GM18498 (cell line): ENCODE data around the gene DNAJB1.
"Not testable (repeated sequence)": the region's sequence is repeated elsewhere in the genome, so short reads cannot be mapped to it uniquely, and the experiment has no call there.

Experiments
- ATAC-seq: cut with Tn5 transposase; IDR thresholded peaks from one replicate; pipeline ENCODE4 v1.9.1; 2021; ENCODE audit warnings: mild to moderate bottlenecking, moderate library complexity; ENCODE audit not compliant: unreplicated experiment

DNAJB1 gene

DNA sequence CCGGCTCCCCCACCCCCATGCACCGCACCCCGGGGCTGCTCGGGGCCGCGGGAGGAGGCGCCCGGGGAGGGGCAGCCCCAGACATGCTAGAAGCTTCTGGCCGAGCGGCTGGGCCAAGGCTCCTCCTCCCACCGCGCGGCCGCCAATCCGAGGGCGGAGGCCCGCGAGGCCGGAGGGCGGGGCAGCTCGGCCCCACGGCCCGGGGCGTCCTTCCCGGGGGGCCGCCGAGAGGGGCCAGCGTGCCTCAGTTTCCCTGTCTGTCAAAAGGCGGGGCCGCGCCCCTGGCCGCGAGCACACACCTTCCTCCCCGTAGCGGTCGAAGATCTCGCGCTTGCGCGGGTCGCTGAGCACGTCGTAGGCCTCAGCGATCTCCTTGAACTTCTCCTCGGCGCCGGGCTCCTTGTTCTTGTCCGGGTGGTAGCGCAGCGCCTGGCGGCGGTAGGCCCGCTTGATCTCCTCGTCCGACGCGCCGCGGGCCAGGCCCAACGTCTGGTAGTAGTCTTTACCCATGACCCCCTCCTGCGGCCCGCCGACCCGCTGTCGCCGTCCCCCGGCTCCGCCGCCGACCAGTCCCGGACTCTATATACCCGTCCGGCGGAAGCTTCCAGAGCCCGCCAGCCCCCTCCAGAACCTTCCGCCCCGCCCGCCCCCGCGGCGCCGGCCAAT, at the start of gene DNAJB1:
Gene DNAJB1, minus strand, starts transcription at position 558 of the 666 bp plus-strand sequence. Its CDS starts 48 bp downstream, at position 510.
- peak; percentile 75 for ATAC-seq

DNA sequence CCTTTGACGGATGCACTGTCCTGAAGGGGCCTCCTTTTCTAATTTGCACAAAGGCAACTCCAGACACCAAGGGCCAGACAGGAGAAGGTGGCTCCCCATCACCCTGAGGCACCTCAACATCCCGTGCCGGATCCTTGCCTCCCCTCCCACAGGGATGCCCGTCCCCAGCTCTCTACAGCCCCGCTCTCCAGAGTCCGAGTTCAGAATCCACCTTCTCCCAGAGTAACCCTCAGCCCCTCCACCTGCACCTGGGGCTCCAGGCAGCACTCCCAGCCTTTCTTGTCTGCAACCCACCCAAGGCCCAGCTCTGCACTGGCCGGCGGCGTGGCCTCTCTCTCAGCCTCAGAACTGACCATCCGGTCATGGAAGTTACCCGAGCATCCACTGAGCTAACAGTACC, 48.9 kb upstream of the DNAJB1 start:
- ATAC-seq, result no peak

DNA sequence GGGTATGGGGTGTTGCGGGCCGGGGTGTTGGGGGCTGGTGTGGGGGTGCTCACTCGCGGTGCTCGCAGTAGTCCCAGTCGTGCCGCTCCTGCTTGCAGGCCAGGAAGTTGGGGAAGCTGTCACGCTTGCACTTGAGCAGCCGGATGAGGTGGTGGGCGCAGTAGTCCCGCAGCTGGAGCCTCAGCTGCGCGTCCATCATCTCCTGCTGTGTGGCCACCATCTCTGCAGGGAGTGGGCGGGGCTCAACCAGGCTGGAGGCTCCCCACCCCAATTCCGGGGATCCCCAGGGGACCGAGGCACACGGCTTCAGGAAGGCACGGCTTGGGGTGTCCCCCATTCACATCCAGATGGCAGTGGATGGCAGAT, 48.5 kb upstream of the DNAJB1 start:
- no peak for ATAC-seq

DNA sequence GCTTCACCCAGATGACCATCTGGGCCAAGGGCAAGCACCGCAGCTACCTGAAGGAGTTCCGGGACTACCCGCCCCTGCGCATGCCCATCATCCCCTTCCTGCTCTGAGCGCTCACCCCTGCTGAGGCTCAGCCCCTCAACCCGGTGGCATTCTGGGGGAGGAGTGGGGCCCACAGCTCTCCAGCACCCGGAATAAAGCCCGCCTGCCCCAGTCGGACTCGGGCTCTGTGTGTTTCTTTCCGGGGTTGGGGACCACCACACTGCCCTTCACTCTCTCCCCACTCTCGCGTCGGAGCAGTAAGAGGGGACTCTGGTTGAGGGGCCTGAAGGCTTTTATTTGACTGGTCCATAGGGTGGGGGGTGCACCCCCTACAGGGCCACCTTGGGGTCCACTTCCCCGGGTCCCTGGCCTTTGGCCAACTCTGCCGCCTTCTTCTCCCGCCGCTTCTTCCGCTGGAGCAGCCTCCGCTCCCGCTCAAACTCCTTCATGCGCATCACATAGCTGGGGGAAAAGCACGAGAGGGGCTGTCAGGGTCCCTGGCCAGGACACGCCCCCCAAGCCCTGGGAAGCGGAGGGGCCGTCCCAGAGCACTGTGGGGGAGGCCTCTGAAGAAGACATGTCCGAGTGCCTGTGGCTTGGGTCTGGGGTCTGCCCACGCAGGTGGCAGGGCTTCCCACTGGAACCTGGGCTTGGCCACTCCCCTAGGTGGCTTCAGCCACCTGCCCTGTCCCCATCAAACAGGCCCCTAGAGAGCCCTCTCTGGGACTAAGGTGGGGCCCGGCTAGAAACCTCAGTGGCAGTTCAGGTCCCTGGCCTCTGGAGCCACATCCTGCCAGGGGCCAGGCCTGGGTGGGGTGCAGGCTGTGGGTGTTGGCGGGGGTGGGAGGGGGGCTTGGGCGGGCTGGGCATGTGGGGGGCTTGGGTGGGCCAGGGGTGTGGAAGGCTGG, 47.8 kb upstream of the DNAJB1 start:
- no peak for ATAC-seq

DNA sequence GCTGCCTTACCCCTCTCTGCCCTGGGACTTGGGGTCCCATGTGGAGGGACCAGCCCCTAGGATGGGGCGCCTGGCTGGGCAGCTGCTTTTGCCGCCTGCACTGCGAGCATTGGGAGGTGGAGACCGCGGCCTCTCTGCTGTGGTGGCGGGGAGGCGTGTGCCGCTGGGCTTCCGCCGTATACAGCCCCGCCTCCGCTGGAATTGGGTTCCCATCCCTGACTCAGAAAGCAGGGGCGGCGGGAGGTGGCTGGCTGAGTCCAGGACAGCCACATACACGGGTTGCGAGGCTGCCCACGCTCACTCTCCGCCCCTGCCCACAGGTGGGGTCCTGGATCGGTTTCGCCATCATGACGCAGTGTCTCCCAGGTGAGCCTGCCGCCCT, 47.1 kb upstream of the DNAJB1 start:
- no peak for ATAC-seq

DNA sequence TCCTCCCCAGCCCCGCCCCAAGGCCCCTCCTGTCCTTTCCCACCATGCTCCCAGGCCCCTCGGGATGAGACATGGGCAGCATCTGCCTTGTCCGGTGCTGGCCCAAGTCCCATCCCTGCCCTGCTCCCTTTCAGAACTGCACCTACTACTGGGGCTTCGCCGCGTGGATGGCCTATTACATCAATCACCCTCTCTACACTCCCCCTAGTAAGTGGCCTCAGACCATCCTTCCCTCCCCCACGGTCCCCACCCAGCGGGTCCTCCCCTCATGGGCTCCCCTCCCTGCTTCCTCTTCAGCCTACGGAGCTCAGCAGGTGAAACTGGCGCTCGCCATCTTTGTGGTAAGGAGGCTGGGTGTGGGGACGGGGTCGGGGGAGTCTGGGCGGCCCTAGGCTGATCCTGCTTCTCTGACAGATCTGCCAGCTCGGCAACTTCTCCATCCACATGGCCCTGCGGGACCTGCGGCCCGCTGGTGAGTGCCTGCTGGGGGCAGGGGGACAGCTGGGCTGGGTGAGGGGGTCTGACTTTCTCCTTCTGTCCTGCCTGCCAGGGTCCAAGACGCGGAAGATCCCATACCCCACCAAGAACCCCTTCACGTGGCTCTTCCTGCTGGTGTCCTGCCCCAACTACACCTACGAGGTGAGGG, 46.6 kb upstream of the DNAJB1 start:
- ATAC-seq, result not testable (repeated sequence)

DNA sequence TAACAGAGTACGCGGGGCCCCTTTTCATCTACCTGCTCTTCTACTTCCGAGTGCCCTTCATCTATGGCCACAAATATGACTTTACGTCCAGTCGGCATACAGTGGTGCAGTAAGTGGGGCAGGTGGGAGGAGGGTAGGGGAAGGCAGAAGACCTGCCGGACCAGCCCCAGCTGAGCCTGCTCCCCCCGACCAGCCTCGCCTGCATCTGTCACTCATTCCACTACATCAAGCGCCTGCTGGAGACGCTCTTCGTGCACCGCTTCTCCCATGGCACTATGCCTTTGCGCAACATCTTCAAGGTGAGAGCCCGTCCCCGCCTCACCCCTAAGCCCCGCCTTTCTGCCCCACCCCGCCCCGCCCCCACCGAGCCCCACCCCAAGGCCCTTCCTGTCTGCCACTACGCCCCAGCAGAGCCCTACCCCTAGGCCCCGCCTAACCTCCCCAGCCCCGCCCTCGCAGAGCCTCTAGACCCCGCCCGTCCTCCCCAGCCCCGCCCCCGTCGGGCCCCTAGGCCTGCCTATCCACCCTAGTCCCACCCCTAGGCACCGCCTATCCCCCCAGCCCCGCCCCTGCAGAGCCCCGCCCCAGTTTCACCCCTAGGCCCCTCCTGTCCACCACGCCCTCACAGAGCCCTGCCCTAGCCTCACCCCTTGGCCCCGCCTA, 45.9 kb upstream of the DNAJB1 start:
- no peak for ATAC-seq

DNA sequence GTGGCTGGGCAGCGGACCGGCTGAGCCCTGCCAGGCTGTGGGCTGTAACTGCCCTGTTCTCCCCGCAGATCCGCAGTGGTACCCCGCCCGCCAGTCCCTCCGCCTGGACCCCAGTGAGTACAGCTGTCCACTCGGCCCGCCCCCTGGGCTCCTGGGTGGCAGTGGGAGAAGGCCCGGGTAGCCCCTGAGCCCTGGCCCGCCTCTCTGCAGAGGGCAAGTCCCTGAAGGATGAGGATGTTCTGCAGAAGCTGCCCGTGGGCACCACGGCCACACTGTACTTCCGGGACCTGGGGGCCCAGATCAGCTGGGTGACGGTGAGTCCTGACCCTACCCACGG, 45.4 kb upstream of the DNAJB1 start:
- no peak for ATAC-seq

DNA sequence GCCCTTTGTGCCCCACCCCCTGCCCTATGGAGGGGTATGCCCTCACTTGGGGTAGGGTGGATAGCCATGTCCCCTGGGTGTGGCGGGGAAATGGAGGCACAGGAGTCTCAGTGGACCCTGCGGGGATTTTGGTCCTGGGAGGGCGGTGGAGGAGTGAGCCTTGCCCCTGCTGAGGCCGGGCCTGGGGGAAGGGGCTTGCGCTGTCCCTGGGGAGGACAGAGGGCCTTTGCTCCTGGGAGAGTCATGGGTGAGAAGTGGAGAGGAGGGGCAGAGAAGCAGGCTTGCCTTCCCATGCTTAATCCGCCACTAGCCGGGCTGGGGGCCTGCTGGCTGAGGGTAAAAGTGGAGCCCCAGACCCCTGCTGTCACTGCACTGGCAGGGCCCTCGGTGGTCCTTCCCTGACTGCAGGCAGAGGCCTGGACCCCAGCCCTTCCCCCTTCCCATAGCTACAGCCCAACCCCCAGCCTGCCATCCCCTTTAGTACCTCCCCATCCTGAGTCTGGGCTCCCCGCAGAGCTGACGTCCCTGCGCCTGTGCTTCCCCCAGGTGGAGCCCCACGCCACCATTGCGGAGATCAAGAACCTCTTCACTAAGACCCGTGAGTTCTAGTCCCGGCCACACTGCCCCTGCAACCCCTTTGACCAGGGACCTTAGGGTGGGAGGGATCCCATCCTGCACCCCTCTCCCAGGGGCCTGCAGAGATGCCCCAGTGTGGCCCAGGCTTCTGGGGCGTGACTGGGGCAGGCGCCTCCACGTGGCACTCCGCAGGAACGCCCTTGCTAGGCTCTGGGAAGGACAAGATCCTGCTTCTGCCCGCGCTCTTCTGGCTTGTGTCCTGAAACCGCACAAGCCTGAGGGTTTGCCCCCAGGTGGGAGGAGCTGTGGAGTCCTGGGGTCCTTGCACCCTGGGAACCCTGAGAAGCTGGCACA, 44.7 kb upstream of the DNAJB1 start:
- ATAC-seq, result no peak

DNA sequence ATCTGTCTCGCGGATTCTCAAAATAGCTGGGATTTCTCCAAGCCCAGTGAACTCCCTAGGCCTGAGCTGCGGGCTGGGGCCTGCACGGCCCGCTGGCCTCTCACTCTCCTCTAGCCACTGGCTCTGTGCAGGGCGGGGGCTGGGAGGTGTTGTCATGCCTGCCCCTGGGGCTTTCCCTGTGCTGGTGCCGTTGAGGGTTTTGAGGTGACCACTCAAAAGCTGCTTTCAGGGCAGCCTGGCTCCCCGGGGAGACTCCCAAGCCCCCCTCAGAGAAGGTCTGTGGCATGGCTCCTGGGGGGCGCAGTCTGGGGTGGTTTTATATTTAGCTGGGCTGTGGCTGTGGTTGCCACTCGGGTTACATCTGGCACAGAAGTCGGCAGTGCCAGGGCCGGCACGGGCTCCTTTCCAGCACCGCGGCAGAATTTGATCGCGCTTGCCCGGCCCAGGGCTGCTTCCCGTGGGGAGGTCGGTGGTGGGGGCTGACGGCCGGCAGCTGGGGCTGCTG, 43.7 kb upstream of the DNAJB1 start:
- no peak for ATAC-seq

DNA sequence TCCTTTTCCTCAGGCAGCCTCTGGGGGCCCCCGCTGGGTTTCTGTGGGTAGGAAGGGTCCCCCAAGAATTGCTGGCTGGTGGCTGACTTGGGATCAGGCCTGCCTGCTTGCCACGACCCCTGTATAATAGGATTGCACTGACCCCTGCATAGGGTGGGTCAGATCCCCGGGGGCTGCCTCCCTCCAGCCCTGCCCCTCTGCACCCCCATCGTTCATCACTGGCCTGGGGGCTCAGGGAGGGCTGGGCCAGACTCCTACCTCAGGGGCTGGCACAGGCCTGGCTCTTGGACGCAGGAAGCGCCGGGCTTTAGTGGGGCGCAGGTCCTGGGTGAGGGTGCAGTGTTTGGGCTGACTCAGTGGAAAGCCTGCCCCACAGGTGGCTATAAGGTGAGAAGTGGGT, 43.1 kb upstream of the DNAJB1 start:
- ATAC-seq, result no peak

DNA sequence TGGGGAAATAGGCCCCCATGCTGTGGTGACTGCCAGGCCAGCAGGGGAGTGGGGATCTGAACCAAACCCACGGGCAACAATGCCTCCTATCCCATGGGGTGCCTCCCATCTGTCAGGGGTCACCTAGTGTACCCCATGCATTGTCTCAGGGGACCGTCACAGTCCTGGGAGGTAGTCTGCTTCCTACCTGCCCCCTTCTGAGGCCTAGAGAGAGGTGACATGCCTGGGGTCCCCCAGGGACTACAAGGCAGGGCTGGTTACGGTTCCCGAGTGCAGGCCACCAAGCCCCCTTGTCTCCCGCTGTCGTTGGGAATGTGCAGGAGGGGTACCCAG, 42.5 kb upstream of the DNAJB1 start:
- no peak for ATAC-seq

DNA sequence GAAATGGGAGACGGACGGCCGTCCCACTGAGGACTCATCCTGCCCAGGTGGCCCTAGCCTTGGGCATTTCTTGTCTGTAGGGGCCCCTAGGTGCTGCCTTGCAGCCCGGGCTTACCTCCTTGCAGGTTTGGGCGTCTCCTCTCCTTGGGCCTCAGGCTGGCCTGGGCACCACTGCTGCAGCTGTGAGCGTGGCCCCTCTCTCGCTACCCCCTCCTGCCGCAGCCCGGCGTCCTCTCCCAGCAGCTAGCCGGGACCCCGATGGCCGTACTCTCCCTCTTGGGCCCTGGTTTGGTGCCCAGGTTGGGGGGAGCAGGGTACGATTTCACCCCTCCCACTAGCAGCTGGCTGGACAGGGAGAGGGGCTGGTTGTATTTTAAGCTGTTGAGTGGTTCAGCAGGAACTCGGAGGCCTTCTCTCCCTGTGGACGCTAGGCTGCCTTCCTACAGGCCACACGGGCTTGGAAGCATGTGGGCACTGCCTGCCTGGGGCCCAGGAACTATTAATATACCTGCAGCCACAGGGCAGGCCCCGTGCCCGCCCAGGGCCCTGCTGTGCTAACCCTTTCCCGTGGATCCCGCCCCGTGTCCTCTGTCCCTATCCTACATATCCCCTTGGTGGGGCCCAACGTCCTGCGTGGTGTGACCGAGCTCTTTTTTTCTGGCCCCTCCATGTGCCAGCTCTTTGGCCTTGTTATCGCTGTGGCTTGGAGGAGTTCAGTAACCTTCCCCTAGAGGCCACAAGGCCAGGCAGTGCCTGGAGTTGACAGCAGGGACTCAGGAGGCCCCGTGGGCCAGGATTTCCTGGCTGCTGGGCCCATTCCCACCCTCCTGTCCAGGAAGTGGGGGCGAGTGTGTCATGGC, 41.9 kb upstream of the DNAJB1 start:
- ATAC-seq, result no peak

DNA sequence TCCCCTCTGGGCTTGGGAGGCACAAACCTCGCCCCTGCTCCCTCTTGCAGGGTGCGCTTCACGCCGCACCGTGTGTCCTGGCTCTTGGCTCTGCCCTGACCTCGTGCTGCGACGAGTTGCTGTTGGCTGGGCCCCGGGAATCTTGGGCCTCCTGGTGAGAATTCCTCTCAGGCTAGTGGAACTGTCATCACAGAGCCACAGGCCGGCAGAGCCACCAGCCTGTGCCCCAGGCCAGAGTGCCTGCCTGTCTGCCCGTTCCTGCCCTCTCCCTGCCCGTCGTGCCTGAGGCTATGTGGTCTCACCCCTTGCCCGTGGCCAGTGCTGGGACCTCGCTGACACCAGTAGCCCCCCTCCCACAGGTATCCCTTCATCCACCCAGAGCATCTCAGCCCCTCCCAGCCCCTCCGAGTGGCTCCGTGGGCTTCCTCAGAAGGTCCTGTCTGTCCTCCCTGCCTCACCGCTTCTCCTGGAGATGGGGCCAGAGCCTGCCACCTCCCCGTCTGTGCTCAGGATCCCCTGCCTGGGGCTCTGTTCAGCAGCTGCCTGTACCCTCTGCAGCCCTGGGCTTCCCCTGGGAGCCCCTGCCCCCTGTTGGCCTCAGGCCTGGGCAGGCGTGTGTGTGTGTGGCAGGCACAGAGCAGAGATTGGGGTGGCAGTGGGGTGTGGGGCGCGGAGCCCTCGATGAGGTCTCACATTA, 40.3 kb upstream of the DNAJB1 start:
- no peak for ATAC-seq

DNA sequence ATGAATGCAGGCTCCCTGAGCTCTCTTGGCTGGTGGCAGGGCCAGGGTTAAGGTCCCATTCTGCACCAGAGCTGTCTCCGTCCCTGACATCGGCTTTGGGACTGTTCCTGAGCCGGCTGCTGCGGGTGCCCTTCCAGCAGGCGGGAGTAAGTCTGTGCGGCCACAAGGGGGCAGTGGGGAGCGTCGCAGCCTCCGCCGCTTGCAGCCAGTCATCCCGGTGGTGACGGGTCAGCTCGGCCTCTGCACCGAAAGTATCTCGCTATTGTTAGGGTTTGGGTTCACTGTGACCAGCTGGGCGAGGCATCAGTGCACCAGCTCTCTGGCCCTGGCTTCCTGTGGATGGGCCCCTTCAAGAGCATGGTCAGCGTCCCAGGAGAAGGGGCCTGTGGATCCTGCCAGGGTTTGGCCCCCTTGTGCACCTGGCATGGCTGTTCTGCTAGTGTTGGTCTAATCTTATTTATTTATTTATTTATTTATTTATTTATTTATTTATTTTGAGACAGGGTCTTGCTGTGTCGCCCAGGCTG, 38.5 kb upstream of the DNAJB1 start:
- ATAC-seq, result no peak

DNA sequence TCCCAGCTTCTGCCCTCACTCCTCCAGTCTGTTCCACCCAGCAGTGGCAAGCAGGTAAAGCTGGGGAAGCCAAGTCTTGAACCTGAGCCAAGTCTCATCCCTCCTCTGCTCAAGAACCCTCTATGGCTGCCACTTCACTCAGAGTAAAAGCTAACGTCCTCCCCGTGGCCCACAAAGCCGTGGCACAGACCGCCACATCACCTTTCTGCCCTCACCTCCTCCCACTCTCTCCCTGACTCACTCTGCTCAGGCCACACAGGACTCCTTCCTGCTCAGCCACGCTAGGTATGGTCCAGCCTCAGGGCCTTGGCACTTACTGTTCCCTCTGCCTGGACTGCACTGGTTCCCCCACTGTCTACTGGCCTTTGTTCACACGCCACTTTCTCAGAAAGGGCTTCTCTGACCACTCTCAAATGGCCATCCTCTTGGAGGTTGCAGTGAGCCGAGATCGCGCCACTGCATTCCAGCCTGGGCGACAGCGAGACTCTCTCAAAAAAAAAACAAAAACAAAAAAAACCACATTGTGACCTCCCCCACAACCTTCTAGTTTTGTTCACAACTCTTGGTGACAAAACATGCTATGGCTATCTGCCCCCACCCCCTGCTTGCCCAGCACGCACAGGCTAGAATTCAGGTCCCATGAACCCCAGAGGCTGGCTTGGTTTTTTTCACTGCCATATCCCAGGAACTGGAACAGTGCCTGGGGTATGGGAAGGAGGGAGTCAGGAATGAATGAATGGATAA, 37.9 kb upstream of the DNAJB1 start:
- ATAC-seq, result no peak

DNA sequence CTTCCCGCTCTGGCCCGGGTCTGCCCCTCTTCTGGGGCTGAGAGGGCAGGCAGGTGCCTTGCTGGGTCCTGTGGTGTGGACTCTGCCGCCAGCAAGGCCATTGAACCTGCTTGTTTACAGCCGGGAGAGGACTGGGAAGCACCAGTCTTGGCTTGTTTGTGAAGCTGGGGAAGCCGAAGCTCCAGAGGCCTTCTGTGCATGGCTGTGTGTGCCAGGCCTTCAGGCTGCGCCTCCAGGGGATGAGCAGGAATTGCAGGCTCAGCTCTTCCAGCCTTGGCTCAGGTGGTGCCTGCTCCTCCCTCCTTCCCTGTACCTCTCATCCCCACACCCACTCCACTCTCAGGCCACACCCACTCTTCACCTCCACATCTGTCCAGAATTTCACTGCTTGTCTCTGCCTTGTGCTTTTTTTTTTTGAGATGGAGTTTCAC, 36.2 kb upstream of the DNAJB1 start:
- ATAC-seq, result no peak

DNA sequence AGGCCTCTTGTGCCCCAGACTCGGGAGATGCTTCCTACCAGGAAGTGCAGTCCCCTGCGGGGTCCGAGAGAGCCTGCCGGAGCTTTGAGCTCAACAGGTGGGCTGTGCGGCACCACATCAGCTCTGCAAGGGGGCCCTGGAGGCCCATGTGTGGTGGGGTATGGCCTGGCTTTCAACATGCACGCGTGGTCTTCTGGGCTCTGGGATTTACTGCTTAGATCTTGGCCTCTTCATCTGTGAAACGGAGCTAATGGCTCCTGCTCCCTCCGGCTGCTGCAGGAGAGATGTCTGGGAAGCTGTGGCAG, 35.7 kb upstream of the DNAJB1 start:
- no peak for ATAC-seq
